ENCODE data around the gene MAP3K4. TPM values are rescaled to one million over a fixed set of nuclear protein-coding genes. Genes with fewer than 3 reads are reported as not detected.

The MAP3K4 gene
- total RNA-seq, 1 donor from 2014 or later = 56.7 TPM

- Histone ChIP-seq H3K27me3 (no peaks in the 10 kb centered on the region), H3K27ac (peak overlapping the region; percentile 74), H3K9me3 (no peaks in the 10 kb centered on the region), H3K36me3 (peaks cover 0 to 25% of the 10 kb centered on the region in 2 donors), H3K4me1 (peaks cover 36% of the 10 kb centered on the region), H3K4me3 (no peak overlapping the region)
- intact Hi-C loops (cut with DNase I) = no loop called here
- TF ChIP-seq POLR2A (IDR thresholded peaks at IDR 0.05) = no peak
- peak in 1 of 2 donors; percentile 42 for TF ChIP-seq POLR2AphosphoS5 (IDR thresholded peaks at IDR 0.05; ENCODE audit: insufficient read depth in 1 of 2, low read depth in 1 of 2)
- DNase-seq (ENCODE audit: extremely low spot score in 2 of 2) = no peak
Measured at GRCh38 chr6:161038229-161039031, 46.9 kb downstream of the MAP3K4 start.

DNA sequence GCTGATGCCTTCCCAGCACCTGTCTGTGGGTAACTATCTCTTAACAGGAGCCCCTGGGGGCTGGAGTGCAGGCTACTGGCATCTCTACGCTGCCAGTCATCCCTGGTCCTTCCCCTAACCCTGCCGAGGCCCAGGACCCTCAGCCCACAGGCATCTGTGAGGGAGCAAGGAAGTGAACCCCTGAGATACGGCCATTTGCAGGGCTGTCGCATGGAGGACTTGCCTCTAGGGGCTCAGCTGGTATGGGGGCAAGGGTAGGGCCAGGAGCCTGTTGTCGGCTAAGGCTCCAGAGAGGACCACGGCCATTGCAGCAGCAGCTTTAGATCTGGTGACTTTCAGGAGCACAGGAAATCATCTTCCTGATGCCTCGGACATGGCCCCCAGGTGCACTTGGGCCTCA lies 49.7 kb downstream of the MAP3K4 start:
- no peaks in the 10 kb centered on the region for H3K27me3 ChIP-seq
- no peak for DNase-seq (ENCODE audit: extremely low spot score in 2 of 2)
- TF ChIP-seq POLR2AphosphoS5 (IDR thresholded peaks at IDR 0.05; ENCODE audit: insufficient read depth in 1 of 2, low read depth in 1 of 2) = no peak
- no peak for TF ChIP-seq CTCF (IDR thresholded peaks at IDR 0.05)
- no peak for TF ChIP-seq POLR2A (IDR thresholded peaks at IDR 0.05)
- peaks cover 31% of the 10 kb centered on the region for H3K4me1 ChIP-seq
- no peak overlapping the region for H3K4me3 ChIP-seq
- H3K9me3 ChIP-seq = no peaks in the 10 kb centered on the region
- peak overlapping the region; percentile 33 for H3K27ac ChIP-seq
- intact Hi-C loops (cut with DNase I) = no loop called here
- H3K36me3 ChIP-seq = peaks cover 0 to 20% of the 10 kb centered on the region in 2 donors

- peaks cover 0 to 6% of the 10 kb centered on the region in 2 donors for H3K36me3 ChIP-seq
- H3K27me3 ChIP-seq = no peaks in the 10 kb centered on the region
- peaks cover 11% of the 10 kb centered on the region for H3K4me1 ChIP-seq
Measured at GRCh38 chr6:161044335-161044734, 52.8 kb downstream of the MAP3K4 start.

GRCh38 chr6:161048641-161049040 lies 57.1 kb downstream of the MAP3K4 start:
- Histone ChIP-seq H3K36me3 (peaks cover 0 to 10% of the 10 kb centered on the region in 2 donors), H3K4me3 (no peak overlapping the region), H3K4me1 (no peaks in the 10 kb centered on the region), H3K9me3 (no peaks in the 10 kb centered on the region), H3K27me3 (no peaks in the 10 kb centered on the region), H3K27ac (no peak overlapping the region)
- DNase-seq (ENCODE audit: extremely low spot score in 2 of 2) = no peak
- TF ChIP-seq POLR2AphosphoS5 (IDR thresholded peaks at IDR 0.05; ENCODE audit: insufficient read depth in 1 of 2, low read depth in 1 of 2) (no peak), POLR2A (IDR thresholded peaks at IDR 0.05) (no peak), CTCF (IDR thresholded peaks at IDR 0.05) (no peak)
- intact Hi-C loops (cut with DNase I) = no loop called here

More at GRCh38 chr6:161044335-161044734, 52.8 kb downstream of the MAP3K4 start:
- no peak for DNase-seq (ENCODE audit: extremely low spot score in 2 of 2)
- Histone ChIP-seq H3K4me3 (no peak overlapping the region), H3K9me3 (no peaks in the 10 kb centered on the region), H3K27ac (no peak overlapping the region)
- TF ChIP-seq POLR2A (IDR thresholded peaks at IDR 0.05) (no peak), POLR2AphosphoS5 (IDR thresholded peaks at IDR 0.05; ENCODE audit: insufficient read depth in 1 of 2, low read depth in 1 of 2) (no peak), CTCF (IDR thresholded peaks at IDR 0.05) (no peak)
- intact Hi-C loops (cut with DNase I) = no loop called here

- Histone ChIP-seq H3K4me1 (no peaks in the 10 kb centered on the region), H3K27me3 (no peaks in the 10 kb centered on the region), H3K4me3 (no peak overlapping the region), H3K9me3 (no peaks in the 10 kb centered on the region), H3K27ac (no peak overlapping the region), H3K36me3 (peaks cover 0 to 10% of the 10 kb centered on the region in 2 donors)
- TF ChIP-seq POLR2AphosphoS5 (IDR thresholded peaks at IDR 0.05; ENCODE audit: insufficient read depth in 1 of 2, low read depth in 1 of 2) = no peak
- no peak for TF ChIP-seq POLR2A (IDR thresholded peaks at IDR 0.05)
- no peak for TF ChIP-seq CTCF (IDR thresholded peaks at IDR 0.05)
- intact Hi-C loops (cut with DNase I) = no loop called here
- no peak for DNase-seq (ENCODE audit: extremely low spot score in 2 of 2)
Measured at GRCh38 chr6:161050134-161050765, 58.7 kb downstream of the MAP3K4 start.

All from vagina (tissue), 2 donors.